Kidney (tissue), 14 donors: ENCODE measurements around the gene SLC13A2. TPM values are rescaled to one million over a fixed set of nuclear protein-coding genes. Genes with fewer than 3 reads are reported as not detected.

Experiments used
- DNase-seq, 5 donors: peaks; one replicate each; pipeline ENCODE4 v3.0.0-alpha.2; 2013 to 2020
- FAIRE-seq: peaks from 2 replicates; lab custom pipeline; 2012; peaks lifted over from hg19 to GRCh38; lab: Jason Lieb, UNC
- H3K27ac ChIP-seq, 2 donors: one replicate each; pipeline ENCODE4 v1.7.0; 2013; ENCODE audit warnings: low read depth in 2 of 2, low read length in 2 of 2, inconsistent platforms in 1 of 2
- H3K27me3 ChIP-seq: one replicate; pipeline ENCODE4 v1.7.1; 2013; ENCODE audit warnings: low read length, inconsistent platforms; ENCODE audit not compliant: control insufficient read depth, insufficient read depth
- H3K36me3 ChIP-seq, 3 donors: one replicate each; pipeline versions ENCODE4 v1.7.0 to v1.7.1; 2013; ENCODE audit warnings: low read length in 3 of 3, control low read depth in 1 of 3, inconsistent platforms in 1 of 3; ENCODE audit not compliant: insufficient read depth in 3 of 3, control insufficient read depth in 2 of 3
- H3K4me1 ChIP-seq, 3 donors: one replicate each; pipeline versions ENCODE4 v1.7.0 to v1.7.1; 2013; ENCODE audit warnings: low read length in 3 of 3, inconsistent platforms in 1 of 3, low read depth in 1 of 3; ENCODE audit not compliant: control insufficient read depth in 2 of 3, insufficient read depth in 2 of 3
- H3K4me3 ChIP-seq, 3 donors: one replicate each; pipeline versions ENCODE4 v1.7.0 to v1.8.1; 2013; ENCODE audit warnings: low read length in 3 of 3, control low read depth in 1 of 3, inconsistent platforms in 1 of 3
- H3K9ac ChIP-seq, 3 donors: one replicate each; pipeline versions ENCODE4 v1.7.0 to v1.7.1; 2013; ENCODE audit warnings: low read length in 3 of 3, control low read depth in 1 of 3, inconsistent platforms in 1 of 3
- H3K9me3 ChIP-seq, 3 donors: one replicate each; pipeline versions ENCODE4 v1.7.0 to v1.7.1; 2013; ENCODE audit warnings: low read length in 3 of 3, control low read depth in 1 of 3, inconsistent platforms in 1 of 3; ENCODE audit not compliant: control insufficient read depth in 2 of 3, insufficient read depth in 1 of 3
- CTCF ChIP-seq: IDR thresholded peaks from 3 replicates; pipeline ENCODE4 v1.5.1; 2012; ENCODE audit warnings: mild to moderate bottlenecking, moderate library complexity, borderline replicate concordance; ENCODE audit not compliant: insufficient read depth; ENCODE audit errors: extremely low read depth
- intact Hi-C: fragments of 100-400 bp; cut with DNase I; formaldehyde crosslinking; loops from one replicate; pipeline ENCODE4 v1.11.1; 2022
- polyA plus RNA-seq: library from polyadenylated mRNA; stranded (reverse); fragments of 350-450 nt; fragmentation: Illumina TruSeq; extraction: RNeasy Lipid Tissue Mini Kit (QIAGEN cat#74804); gene quantifications from one replicate; pipeline ENCODE4 v1.2.3, GENCODE V29; 2014; ENCODE audit warnings: low read depth, low replicate concordance; ENCODE audit not compliant: insufficient read depth
- total RNA-seq: library from RNA; stranded (reverse); fragmentation: NEBNext Ultra II Directional; extraction: Animal tissue kit (Norgen Biotek cat#: 25700); gene quantifications from one replicate; pipeline ENCODE4 v1.2.1, GENCODE V29; 2021
- donor health status: control.
- donor health status: control.
- donor health status: control.
- donor health status: control.
- donor health status: control.
- donor health status: DM: yes; HTN: yes; CAD: no.
- donor health status: Normal renal cell carcinoma (clear cell type).

Gene SLC13A2
- total and polyA plus RNA-seq, 2 donors from 2014 or later = 1.1 to 69.0 TPM

- Histone ChIP-seq H3K27me3 (no peaks in the 10 kb centered on the region), H3K4me3 (no peak overlapping the region), H3K27ac (no peak overlapping the region), H3K4me1 (peaks cover 0 to 2% (median 0%) of the 10 kb centered on the region in 3 donors), H3K9me3 (no peaks in the 10 kb centered on the region), H3K36me3 (no peaks in the 10 kb centered on the region), H3K9ac (no peak overlapping the region)
- FAIRE-seq (no peak), DNase-seq (peak in 2 of 5 donors; percentile 24 to 60)
- no peak for TF ChIP-seq CTCF
- intact Hi-C loops = loop anchor here (5.0 to 10.0 kb wide), 2 partner anchors 38 to 116 kb away; partner anchors contain the start of gene RSKR
Measured at GRCh38 chr17:28498652-28499363, 25.4 kb downstream of the SLC13A2 start.

- peak in 2 of 5 donors; percentile 48 to 60 for DNase-seq
- intact Hi-C loops = loop anchor here (5.0 to 10.0 kb wide), 2 partner anchors 38 to 115 kb away; partner anchors contain the start of gene RSKR
- H3K4me3 ChIP-seq = no peak overlapping the region
- H3K27me3 ChIP-seq = no peaks in the 10 kb centered on the region
- H3K27ac ChIP-seq = no peak overlapping the region
- TF ChIP-seq CTCF = no peak
- no peaks in the 10 kb centered on the region for H3K36me3 ChIP-seq
- H3K9me3 ChIP-seq = no peaks in the 10 kb centered on the region
- H3K9ac ChIP-seq = no peak overlapping the region
- H3K4me1 ChIP-seq = peaks cover 0 to 2% (median 0%) of the 10 kb centered on the region in 3 donors
- no peak for FAIRE-seq
Measured at GRCh38 chr17:28499364-28499664, 25.9 kb downstream of the SLC13A2 start.

GRCh38 chr17:28499684-28500357, 26.4 kb downstream of the SLC13A2 start:
- Histone ChIP-seq H3K27ac (no peak overlapping the region), H3K27me3 (no peaks in the 10 kb centered on the region), H3K36me3 (no peaks in the 10 kb centered on the region), H3K9me3 (no peaks in the 10 kb centered on the region), H3K9ac (no peak overlapping the region), H3K4me3 (no peak overlapping the region), H3K4me1 (peaks cover 0 to 2% (median 0%) of the 10 kb centered on the region in 3 donors)
- FAIRE-seq (no peak), DNase-seq (peak in 1 of 5 donors; percentile 48)
- intact Hi-C loops = loop anchor here (5.0 to 10.0 kb wide), 2 partner anchors 37 to 115 kb away; partner anchors contain the start of gene RSKR
- no peak for TF ChIP-seq CTCF
